Activated naive CD8-positive, alpha-beta T cell (primary cell): Measurements from ENCODE around the gene TCL1A.

Experiments
- H3K27ac Mint-ChIP-seq: one replicate; pipeline ENCODE4 v1.8.0; 2021; ENCODE audit warnings: mixed read lengths
- H3K27me3 Mint-ChIP-seq: one replicate; pipeline ENCODE4 v1.8.0; 2021; ENCODE audit warnings: mixed read lengths
- H3K36me3 Mint-ChIP-seq: one replicate; pipeline ENCODE4 v1.8.0; 2021; ENCODE audit warnings: mixed read lengths
- H3K4me1 Mint-ChIP-seq: one replicate; pipeline ENCODE4 v1.8.0; 2021; ENCODE audit warnings: low read depth, mixed read lengths
- H3K4me3 Mint-ChIP-seq: one replicate; pipeline ENCODE4 v1.8.0; 2021; ENCODE audit warnings: mild to moderate bottlenecking, mixed read lengths
- H3K9me3 Mint-ChIP-seq: one replicate; pipeline ENCODE4 v1.8.0; 2021; ENCODE audit warnings: low read depth, mixed read lengths

Gene TCL1A

DNA sequence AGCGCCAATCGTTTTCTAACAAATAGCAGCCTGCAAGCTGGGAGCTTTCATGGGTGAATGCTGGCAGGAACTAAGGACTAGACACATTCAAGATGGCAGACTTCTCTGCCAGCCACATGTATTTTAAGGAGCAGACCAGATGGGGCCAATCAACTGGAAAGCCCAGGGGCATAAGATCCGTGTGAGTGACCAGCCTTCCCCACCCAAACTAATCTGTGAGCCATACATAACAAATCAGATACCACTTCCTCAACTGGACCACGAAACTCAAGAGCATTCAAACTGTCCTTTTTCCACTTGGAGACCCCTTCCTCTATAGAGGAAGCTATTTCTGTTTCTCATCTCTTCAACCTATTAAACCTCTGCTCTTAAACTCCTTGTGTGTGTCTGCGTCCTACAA is 18.0 kb downstream of the TCL1A start:
- Mint-ChIP-seq H3K4me1 (no peaks in the 10 kb centered on the region), H3K27ac (no peak overlapping the region), H3K9me3 (no peaks in the 10 kb centered on the region), H3K4me3 (no peak overlapping the region), H3K36me3 (no peaks in the 10 kb centered on the region), H3K27me3 (peaks cover 16% of the 10 kb centered on the region)

DNA sequence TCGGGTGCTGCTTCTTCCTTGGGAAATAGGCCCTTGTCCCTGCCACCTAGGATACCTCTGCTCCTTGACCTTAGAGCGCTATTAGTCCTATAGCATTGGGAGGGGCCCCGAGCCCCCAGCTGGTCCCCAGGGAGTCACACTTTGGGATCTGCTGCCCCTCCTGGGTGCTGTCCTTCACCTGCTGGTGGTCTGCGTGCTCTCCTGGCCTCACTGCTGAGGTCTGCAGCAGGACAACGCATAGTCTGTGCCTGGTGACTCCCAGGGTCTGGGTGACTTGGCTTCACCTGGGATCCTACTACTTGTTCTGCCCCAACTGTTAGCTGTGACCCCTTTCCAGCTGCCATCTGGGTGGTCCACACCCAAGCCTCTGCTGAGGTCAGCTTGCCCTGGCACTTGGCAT is 18.9 kb downstream of the TCL1A start:
- H3K27me3 Mint-ChIP-seq = peaks cover 13% of the 10 kb centered on the region
- no peaks in the 10 kb centered on the region for H3K4me1 Mint-ChIP-seq
- H3K27ac Mint-ChIP-seq = no peak overlapping the region
- no peaks in the 10 kb centered on the region for H3K36me3 Mint-ChIP-seq
- no peak overlapping the region for H3K4me3 Mint-ChIP-seq
- no peaks in the 10 kb centered on the region for H3K9me3 Mint-ChIP-seq

DNA sequence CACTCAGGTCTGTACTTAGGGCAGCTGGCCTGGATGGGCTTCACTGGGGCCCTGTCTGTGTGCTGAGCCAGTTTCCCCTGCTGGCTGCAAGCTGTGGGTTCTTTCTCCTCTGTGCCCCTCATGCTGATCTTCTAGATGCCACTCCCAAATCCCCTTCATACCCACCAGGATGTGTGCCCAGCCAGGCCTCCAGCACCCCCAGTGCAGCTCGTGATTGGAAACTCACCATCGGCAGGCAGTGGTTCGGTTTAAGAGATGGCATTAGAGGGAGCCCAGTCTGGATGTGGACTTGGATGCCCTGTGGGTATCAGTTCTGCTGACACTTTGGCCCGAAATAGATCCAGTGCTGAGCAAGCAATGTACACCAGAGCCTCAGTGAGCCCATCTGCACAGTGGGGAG is 21.8 kb downstream of the TCL1A start:
- Mint-ChIP-seq H3K27me3 (peaks cover 13% of the 10 kb centered on the region), H3K36me3 (no peaks in the 10 kb centered on the region), H3K4me1 (no peaks in the 10 kb centered on the region), H3K27ac (no peak overlapping the region), H3K9me3 (no peaks in the 10 kb centered on the region), H3K4me3 (no peak overlapping the region)

DNA sequence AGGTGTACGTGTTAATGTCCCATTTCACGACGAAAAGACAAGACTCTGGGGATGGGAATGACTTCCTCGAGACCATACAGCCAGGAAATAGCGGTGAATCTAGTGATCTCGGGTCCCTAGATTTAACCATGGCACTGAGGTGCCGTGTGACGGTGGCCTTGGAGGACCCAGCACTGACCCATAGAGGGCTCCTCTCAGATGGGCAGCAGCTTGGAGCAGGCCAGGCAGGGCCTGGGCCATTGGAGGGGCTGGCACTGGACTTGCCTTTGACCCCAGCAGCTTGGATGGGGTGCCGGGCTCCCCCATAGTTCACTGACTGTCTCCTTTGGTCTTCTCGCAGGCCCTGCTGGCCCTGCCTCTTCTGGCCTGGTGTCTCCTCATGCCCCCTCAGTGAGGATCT is 22.3 kb downstream of the TCL1A start:
- Mint-ChIP-seq H3K4me3 (no peak overlapping the region), H3K36me3 (no peaks in the 10 kb centered on the region), H3K27me3 (peaks cover 12% of the 10 kb centered on the region), H3K27ac (no peak overlapping the region), H3K4me1 (no peaks in the 10 kb centered on the region), H3K9me3 (no peaks in the 10 kb centered on the region)

DNA sequence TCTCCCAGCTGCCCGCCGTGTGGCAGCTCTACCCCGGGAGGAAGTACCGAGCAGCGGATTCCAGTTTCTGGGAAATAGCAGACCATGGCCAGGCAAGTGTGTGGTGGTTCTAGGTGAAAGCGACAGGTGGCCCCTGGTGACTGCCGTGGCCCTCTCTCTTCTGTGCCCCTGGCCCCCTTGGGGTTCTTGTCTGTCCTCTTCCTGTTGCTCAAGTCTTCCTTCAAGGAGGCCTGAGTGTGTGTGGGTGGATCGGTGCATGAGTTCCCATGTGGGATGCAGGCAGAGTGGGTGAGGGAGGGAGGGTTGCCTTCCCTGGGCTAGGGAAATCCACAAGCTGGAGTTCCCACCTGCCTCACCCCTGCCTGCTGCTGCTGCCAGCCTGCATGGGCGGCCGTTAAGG is 23.1 kb downstream of the TCL1A start:
- no peaks in the 10 kb centered on the region for H3K36me3 Mint-ChIP-seq
- H3K27me3 Mint-ChIP-seq = peaks cover 9% of the 10 kb centered on the region
- no peak overlapping the region for H3K27ac Mint-ChIP-seq
- H3K4me3 Mint-ChIP-seq = no peak overlapping the region
- no peaks in the 10 kb centered on the region for H3K4me1 Mint-ChIP-seq
- no peaks in the 10 kb centered on the region for H3K9me3 Mint-ChIP-seq

DNA sequence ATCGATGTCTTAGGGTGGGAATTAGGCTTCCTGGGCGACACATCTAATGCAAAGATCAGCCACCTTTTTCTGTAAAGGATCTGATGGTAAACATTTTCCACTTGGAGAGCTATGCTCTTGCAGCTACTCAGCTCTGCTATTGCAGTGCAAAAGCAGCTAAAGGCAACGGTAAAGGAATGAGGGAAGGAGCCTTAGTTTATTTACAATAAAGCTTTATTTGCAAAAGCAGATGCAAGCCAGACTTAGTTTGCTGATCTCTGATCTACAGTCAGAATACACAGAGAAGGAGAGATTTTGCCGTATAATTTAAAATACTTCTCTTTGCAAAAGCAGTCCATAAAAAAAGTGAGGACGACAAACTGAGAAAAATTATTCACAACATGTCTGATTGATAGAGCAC is 24.5 kb downstream of the TCL1A start:
- H3K9me3 Mint-ChIP-seq = no peaks in the 10 kb centered on the region
- no peak overlapping the region for H3K4me3 Mint-ChIP-seq
- no peaks in the 10 kb centered on the region for H3K4me1 Mint-ChIP-seq
- peaks cover 8% of the 10 kb centered on the region for H3K27me3 Mint-ChIP-seq
- H3K36me3 Mint-ChIP-seq = no peaks in the 10 kb centered on the region
- H3K27ac Mint-ChIP-seq = no peak overlapping the region

DNA sequence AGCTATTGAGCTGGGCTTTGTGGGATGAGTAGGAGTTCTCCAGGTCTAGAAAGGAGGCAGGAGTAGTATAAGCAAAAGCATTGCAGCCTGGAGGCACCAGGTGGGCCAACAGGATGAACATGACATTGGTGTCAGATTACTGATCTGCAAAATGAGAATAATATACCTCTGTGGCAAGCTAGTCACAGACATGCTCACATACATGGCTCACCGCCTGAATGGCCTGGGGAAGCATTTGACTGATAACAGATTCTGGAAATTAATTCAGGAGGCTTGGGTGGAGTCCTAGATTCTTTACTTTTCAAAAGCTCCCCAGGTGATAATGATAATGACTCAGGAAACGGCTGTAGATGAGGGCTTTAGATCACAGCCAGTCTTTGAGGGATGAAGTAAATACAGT is 27.0 kb downstream of the TCL1A start:
- Mint-ChIP-seq H3K4me3 (no peak overlapping the region), H3K4me1 (no peaks in the 10 kb centered on the region), H3K27me3 (peaks cover 3% of the 10 kb centered on the region), H3K36me3 (no peaks in the 10 kb centered on the region), H3K27ac (no peak overlapping the region), H3K9me3 (no peaks in the 10 kb centered on the region)

DNA sequence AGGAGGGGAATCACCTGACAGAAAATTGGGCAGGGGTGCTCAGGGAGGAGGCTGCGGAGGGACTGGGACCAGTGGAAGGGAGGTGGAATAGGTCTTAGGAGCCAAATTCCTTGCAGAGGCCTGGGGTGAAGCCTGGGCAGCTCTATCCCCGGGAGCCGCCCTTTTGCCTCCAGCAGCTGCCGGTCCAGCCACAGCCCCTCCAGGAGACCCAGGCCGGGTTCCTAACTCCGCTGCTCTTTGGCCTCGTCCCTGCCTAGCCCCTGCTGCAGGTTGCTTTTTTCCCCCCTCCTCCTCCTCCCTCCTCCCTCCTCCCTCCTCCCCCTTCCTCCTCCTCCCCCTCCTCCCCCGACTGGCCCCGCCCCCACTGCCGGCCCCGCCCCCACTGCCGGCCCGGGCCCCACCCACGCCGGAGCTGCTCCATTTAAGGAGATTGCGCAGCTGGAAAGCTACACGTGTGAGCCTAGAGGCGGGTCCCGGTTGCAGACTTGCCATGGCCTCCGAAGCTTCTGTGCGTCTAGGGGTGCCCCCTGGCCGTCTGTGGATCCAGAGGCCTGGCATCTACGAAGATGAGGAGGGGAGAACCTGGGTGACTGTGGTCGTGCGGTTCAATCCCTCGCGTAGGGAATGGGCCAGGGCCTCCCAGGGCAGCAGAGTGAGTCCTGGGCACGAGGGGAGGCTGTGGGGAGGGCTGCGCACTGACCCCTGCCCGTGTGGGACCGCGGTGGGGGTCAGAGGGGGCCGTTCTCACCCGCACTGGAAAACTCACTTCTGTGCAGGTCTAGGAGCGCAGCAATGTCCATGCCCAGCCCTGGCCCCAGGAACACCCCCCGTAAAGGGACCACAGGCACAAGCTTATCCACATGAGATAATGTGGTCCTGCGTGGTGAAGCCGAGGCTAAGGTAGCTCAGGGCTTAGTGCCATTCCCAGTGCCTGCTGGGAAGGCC is 27.7 kb downstream of the TCL1A start, which contains the start of gene TCL1B:
Gene TCL1B (plus strand): TSS at position 449 of the 945 bp plus-strand sequence. CDS start 42 bp downstream, at position 491.
- no peaks in the 10 kb centered on the region for H3K9me3 Mint-ChIP-seq
- peaks cover 3% of the 10 kb centered on the region for H3K27me3 Mint-ChIP-seq
- H3K4me3 Mint-ChIP-seq = no peak within 1 kb of the TSS
- no peak within 1 kb of the TSS for H3K27ac Mint-ChIP-seq
- H3K4me1 Mint-ChIP-seq = no peaks in the 10 kb centered on the region
- H3K36me3 Mint-ChIP-seq = no peaks in the 10 kb centered on the region

DNA sequence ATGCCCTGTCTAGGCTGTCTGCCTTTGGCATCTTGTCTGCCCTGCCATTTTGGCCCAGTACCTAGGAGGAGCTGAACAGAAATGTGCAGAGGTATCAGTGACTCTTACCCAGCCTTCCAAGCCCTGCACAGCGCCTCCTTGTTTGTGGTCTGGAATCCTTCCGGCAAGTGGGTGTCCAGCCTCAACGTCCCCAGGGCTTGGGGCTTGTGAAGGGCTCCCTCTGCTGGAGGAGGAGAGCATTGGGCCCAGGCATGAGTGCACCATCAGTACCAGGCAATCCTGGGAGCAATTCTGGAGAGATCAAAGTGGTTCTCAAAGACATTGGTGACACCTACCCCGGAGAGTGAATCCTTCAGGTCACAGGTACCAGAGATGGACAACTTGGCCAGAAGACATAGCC is 30.1 kb downstream of the TCL1A start:
- no peaks in the 10 kb centered on the region for H3K9me3 Mint-ChIP-seq
- no peaks in the 10 kb centered on the region for H3K36me3 Mint-ChIP-seq
- no peak overlapping the region for H3K27ac Mint-ChIP-seq
- H3K27me3 Mint-ChIP-seq = peaks cover 4% of the 10 kb centered on the region
- no peaks in the 10 kb centered on the region for H3K4me1 Mint-ChIP-seq
- H3K4me3 Mint-ChIP-seq = no peak overlapping the region

DNA sequence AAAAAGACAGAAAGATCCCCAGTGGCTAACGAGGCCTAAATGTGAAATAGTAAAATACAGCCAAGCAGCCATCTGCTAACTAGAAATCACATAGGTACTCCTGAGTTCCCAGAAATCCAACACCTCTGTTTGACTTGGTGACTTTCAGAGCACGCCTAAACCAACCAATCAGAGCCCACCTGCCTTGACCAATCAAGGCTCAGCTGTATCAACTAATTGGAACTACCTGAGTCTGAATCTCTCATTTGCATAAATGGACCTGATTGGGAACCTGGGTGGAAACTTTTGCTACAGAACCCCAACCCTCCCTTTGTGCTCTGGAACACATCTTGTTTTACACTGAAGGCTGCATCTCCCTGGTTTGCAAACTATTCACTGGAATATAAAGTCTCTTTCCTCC is 32.8 kb downstream of the TCL1A start:
- Mint-ChIP-seq H3K4me3 (no peak overlapping the region), H3K4me1 (no peaks in the 10 kb centered on the region), H3K36me3 (no peaks in the 10 kb centered on the region), H3K27me3 (peaks cover 9% of the 10 kb centered on the region), H3K9me3 (no peaks in the 10 kb centered on the region), H3K27ac (no peak overlapping the region)

DNA sequence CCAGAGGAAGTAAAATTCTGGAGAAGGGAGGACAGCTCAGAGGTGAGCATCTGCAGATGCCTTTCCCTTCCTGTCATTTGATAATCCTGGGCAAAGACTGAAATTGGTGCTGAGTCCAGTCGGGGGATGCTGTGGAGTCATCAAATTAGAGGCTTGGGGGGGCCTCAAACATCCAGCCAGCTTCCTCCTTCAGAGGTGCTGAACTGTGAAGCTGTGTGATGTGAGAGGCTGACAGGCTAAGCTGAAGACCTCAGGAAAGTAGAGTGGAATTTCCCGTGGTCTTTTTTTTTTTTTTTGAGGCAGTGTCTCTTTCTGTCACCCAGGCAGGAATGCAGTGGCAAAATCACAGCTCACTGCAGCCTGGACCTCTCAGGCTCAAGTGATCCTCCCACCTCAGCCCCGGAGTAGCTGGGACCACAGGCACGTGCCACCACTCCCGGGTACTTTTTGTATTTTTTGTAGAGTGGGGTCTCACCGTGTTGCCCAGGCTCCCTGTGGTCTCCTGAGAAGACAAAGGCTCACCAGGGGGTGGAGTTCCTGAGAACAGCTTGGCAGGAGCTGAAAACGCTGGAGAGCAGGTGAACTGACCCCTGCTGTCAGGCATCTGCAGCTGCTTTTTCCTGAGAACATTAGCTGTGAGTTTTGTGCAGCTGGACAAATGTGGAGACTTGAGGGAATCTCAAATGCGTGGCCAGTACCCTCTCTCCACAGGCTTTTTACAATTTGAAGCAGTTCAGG is 33.8 kb downstream of the TCL1A start:
- H3K4me3 Mint-ChIP-seq = no peak overlapping the region
- peaks cover 10% of the 10 kb centered on the region for H3K27me3 Mint-ChIP-seq
- no peaks in the 10 kb centered on the region for H3K9me3 Mint-ChIP-seq
- H3K27ac Mint-ChIP-seq = no peak overlapping the region
- no peaks in the 10 kb centered on the region for H3K36me3 Mint-ChIP-seq
- no peaks in the 10 kb centered on the region for H3K4me1 Mint-ChIP-seq

DNA sequence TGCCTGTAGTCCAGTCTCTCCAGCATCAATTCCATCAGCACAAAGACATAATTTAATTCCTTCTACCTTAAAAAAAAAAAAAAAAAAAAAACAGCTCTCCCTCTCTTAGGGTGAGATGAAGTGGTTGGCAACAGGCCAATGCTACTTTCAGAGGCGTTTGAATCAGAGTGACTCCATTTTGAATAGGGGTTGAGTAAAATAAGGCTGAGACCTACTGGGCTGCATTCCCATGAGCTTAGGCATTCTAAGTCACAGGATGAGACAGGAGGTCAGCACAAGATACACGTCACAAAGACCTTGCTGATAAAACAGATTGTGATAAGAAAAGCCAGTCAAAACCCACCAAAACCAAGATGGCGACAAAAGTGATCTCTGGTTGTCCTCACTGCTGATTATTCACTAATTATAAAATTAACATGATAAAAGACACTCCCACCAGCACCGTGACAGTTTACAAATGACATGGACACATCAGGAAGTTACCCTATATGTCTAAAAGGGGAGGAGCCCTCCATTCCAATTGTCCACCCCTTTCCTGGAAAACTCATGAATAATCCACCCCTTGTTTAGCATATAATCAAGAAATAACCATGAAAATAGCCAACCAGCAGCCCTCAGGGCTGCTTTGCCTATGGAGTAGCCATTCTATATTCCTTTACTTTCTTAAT is 34.6 kb downstream of the TCL1A start:
- Mint-ChIP-seq H3K9me3 (no peaks in the 10 kb centered on the region), H3K4me3 (no peak overlapping the region), H3K4me1 (no peaks in the 10 kb centered on the region), H3K27me3 (peaks cover 8% of the 10 kb centered on the region), H3K27ac (no peak overlapping the region), H3K36me3 (no peaks in the 10 kb centered on the region)

DNA sequence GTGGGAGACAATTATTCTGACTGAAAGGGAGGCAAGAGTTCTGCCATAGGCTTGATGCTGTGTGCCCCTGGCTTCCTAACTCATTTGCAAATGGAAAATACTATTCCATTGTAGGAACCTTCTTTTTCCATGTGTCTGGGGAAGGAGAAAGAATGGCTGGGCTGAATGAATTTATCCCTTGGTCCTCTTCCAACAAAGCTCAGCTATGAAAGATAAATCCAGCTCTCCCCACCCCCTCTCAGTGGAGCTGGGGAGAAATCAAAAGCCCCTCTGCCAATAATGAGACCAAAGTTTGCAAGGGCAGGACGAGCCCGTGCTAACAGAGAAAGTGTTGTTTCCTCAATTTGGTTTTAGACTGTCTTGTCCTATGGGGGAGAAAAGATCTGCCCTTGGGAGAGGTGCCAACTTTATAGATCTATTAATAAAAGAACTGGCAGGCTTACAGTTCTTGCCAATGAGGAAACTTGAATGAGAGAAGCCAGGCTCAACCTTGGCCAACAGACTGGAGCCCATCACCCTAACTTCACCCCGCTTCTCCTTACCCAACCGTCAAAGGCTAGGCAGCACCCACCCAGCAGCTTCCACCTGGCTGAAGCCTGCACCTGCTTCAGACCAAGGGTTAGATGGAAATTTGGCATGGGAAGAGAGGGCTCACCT is 36.6 kb downstream of the TCL1A start:
- H3K27ac Mint-ChIP-seq = no peak overlapping the region
- no peaks in the 10 kb centered on the region for H3K4me1 Mint-ChIP-seq
- H3K27me3 Mint-ChIP-seq = peaks cover 10% of the 10 kb centered on the region
- H3K4me3 Mint-ChIP-seq = no peak overlapping the region
- H3K9me3 Mint-ChIP-seq = no peaks in the 10 kb centered on the region
- H3K36me3 Mint-ChIP-seq = no peaks in the 10 kb centered on the region

DNA sequence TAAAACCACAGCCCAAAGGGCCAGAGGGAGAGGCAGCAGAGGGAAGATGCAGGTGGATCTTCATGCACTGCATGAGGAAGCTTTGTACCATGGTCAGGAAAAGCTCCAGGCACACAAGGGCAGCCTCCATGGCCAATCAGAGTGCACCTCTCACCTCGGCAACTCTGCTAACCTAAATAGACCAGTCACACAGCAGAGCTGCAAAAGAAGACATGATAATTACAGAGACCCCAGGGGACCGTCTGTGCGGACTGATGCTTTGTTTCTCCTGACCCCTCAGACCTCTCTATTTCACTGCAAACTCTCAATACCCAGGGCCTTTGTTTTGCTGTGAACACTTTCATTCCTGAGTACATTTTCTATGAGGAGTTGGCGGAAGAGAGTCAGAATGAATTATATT is 38.4 kb downstream of the TCL1A start:
- H3K36me3 Mint-ChIP-seq = no peaks in the 10 kb centered on the region
- peaks cover 10% of the 10 kb centered on the region for H3K27me3 Mint-ChIP-seq
- H3K4me3 Mint-ChIP-seq = no peak overlapping the region
- H3K4me1 Mint-ChIP-seq = no peaks in the 10 kb centered on the region
- H3K9me3 Mint-ChIP-seq = no peaks in the 10 kb centered on the region
- H3K27ac Mint-ChIP-seq = no peak overlapping the region

DNA sequence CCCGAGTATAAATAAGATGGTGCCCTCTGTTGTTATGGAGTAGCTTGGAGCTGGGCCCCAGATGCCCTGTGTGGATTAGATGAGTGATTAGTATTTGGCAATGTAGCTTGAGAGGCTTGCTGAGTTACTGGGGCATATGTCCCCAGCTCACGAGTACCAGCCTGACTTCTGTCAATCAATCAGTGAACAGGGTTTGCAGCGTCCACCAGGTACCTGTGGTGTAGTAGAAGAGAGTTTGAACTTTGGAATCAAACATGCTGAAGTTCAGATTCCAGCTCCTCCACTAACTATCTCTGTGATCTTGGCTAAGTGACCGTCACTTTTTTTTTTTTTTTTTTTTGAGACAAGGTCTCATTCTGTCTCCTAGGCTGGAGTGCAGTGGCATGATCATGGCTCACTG is 39.3 kb downstream of the TCL1A start:
- no peaks in the 10 kb centered on the region for H3K9me3 Mint-ChIP-seq
- no peaks in the 10 kb centered on the region for H3K4me1 Mint-ChIP-seq
- peaks cover 12% of the 10 kb centered on the region for H3K27me3 Mint-ChIP-seq
- H3K36me3 Mint-ChIP-seq = no peaks in the 10 kb centered on the region
- no peak overlapping the region for H3K27ac Mint-ChIP-seq
- no peak overlapping the region for H3K4me3 Mint-ChIP-seq
